GM19372 (cell line): ENCODE measurements around the gene ZPR1.
"Not testable (repeated sequence)": the region's sequence is repeated elsewhere in the genome, so short reads cannot be mapped to it uniquely, and the experiment has no call there.

Source experiments
- ATAC-seq: cut with Tn5 transposase; IDR thresholded peaks from one replicate; pipeline ENCODE4 v1.9.1; 2021; ENCODE audit warnings: mild to moderate bottlenecking, low read depth, moderate library complexity; ENCODE audit not compliant: unreplicated experiment

The ZPR1 gene

DNA sequence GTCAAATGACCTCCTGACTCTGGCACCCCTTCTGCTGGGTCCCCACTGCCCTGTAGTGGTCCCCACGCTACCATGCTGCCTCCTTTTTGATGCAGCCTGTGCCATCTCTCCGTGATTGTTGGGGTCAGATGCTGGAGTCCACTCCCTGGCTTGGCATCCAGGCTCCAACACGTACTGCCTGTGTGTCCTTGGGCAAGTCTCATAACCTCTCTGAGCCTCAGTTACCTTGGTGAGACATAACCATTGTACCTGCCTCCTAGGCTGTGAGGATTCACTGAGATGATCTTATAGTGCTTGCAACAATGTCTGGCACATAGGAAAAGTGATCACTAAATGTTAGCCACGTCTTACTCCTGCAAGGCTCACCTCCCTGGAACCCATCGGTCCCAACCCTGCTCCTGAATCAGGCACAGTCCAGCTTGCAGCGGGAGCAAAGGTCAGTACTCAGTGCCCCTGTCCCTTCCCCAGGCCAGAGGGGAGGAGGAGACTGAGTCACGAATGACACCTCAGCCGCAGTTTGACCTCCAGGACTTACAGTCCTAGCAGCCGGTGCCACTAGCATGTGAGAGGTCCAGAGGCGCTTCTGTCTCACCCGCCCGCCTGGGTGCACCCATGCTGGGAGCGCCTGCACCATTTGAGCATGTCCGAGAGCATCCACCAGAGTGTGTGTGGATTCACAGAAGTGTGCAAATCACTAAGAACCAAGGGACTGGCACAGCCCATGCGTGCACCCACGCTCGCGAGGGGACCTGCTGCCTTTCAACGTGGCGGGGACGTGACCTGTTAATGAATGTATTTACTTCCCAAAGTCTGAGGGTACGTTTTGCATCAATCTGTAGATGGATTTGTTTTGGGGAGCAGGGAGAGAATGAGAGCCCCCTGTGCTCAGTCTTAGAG, 38.3 kb upstream of the ZPR1 start:
- ATAC-seq, result no peak

DNA sequence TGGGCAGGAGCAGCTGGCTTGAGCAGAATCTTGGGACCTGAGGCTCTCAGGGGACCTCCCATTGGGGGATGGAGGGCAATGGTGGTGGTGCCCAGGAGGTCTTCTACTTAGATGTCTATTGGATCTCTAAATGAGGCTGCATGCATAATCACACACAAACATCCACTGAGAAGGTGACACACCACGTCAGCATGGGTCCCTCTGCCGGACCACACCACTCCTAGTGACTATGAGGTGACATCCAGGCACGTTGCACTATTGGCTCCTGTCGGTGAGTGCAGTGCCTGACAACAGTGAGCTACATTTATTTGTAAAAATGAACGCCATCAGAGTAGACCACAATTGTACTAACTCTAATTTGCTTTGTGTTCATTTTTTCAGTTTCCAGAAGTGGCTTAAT, 37.6 kb upstream of the ZPR1 start:
- ATAC-seq, result no peak

DNA sequence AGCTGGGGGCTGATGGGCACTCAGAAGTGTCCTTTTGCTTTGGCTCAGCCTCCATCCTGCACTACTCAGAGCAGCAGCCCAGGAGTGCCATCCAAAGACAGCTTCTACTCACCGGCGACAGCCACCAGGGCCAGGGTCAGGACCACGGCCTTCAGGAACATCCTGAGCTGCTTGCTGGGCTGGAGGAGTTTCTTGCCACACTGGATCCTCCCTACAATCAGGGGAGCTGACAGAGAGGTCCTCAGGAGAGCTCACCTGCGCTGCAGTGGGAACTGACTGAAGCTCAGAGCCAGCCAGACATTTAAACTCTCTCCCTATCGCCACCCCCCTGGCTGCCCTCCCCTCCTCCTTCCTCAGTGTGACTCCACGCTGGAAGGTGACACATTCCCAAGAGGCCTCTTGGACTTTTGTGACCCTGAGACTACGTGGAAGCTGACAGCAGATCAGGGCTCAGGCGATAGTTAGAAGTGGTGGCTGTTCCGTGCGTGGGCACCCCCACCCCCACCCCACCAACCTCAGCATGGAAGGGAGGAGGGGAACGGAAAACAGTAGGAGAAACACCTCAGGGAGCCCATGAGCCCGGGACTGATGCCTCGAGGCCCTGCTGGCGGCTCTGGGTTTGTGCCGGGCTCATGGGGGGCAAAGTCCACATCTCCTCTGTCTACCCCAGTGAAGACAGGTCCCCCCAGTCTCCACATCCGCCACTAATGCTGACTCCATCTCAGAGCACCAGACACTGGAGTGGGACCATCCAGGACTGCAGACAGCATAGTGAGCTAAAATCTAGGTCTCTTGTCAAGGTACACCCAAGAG, 35.4 kb upstream of the ZPR1 start, which contains the start of gene APOA4:
TSS of gene APOA4 (minus strand) at position 274 of the 813 bp plus-strand sequence. CDS start at position 161, 113 bp downstream.
- ATAC-seq, result no peak

DNA sequence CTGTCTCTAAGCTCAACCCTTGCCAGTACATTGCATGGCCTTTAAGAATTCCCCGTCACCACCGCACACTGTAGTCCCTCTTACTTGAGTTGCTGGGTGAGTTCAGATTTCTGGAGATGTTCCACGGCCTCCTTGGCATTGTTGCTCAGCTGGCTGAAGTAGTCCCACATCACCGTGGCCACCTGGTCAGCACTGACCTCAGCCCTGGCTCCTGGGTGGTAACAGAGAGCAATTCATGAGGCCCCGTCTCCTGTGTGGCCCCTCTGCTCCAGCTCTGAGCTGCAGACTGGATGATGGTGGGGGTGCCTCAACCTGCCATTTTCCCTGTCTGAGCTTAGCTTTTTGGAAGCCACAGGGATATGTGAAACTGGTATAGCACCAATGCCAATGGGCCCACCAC, 34.8 kb upstream of the ZPR1 start:
- no peak for ATAC-seq

DNA sequence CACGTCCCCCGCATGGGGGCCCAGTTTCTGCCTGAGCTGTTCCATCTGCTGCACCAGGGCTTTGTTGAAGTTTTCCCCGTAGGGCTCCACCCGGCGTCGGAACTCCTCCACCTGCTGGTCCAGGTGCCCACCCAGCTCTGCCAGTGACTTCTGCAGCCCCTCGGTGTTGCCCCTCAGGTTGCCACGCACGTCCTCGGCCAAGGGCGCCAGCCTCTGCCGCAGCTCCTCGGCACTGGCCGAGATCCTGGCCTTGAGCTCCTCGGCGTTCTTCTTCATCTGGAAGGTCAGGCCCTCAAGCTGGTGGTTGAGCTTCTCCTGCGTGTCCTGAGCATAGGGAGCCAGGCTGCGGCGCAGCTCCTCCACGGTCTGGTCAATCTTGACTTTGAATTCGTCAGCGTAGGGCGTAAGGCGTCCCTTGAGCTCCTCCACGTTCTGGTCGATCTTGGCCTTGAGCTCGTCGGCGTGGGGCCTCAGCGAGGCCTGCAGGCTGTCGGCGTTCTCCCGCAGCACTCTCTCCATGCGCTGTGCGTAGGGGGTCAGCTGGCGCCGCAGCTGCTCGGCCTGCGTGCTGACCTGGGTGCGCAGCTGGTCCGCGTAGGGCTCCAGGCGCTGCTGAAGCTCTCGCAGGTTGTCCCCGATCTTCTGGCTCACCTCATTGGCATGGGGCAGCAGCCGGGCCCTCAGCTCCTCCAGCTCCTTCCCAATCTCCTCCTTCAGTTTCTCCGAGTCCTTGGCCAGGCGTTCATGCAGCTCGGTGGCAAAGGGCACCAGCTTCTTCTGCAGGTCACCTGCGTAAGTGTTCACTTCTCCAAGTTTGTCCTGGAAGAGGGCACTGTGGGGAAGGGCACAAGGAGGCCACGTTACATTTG, 33.5 kb upstream of the ZPR1 start:
- ATAC-seq, result no peak

DNA sequence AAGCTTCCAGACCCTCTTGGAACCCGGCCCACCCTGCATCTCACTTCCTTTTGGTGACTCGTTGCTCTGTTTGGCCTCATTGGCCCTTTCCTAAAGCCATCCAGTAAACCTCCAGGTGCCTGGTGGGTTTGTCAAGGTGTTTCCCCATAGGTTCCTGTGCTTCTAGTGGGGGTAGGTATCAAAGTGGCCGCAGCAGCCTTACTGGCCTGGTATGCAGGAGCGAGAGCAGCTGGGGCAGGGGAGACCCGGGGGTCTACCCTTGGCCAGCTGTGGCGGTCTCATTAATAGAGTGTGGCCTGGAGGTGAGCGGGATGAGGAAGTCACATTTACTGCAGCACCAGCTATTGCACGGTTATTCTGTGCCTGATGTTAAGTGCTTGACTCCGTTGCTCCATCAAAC, 31.2 kb upstream of the ZPR1 start:
- no peak for ATAC-seq

DNA sequence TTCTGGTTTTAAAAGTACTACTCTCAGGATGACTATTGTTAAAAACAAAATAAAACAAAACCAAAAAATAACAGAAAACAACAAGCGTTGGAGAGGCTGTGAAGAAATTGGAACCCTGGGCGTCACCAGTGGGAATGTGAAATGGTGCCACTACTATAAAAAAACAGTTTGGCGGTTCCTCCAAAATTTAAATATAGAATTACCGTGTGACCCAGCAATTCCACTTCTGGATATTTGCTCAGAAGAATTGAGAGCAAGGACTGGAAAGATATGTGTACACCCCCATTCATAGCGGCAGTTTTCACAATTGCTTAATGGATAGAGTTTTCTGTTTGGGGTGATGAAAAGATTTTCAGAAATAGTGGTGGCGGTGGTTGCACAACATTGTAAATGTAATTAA, 26.7 kb upstream of the ZPR1 start:
- no peak for ATAC-seq

DNA sequence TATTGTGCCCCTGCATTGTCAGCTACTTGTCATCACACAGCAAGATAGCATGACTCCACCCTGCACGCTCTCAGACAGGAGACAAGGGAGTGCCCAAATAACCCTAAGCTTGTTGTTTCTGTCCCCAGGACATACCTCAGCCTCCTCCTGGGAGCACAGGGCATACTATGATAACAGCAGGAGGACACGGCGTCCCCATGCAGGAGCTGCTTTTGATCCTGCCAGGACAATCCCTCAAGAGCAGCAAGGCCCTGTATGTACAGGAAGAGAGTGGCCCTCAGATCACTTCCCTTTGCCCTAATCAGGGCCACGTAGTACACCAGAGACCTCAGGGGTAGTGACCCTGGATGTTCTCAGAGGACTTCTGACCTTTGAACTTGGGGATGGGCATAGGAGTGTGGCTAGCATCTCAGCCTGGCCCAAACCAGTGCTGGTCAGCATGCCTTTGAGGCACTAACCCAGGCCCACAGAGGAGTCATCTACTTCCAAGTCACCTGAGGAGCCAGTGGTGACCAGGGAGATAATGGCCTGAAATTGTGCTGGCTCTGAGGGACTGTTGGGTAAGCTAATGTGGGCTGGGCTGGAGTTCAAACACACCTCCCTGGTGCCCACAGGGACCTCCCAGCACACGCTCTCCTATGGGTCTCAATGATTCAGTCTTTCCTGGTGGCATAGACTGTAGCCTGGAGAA, 26.1 kb upstream of the ZPR1 start:
- no peak for ATAC-seq

DNA sequence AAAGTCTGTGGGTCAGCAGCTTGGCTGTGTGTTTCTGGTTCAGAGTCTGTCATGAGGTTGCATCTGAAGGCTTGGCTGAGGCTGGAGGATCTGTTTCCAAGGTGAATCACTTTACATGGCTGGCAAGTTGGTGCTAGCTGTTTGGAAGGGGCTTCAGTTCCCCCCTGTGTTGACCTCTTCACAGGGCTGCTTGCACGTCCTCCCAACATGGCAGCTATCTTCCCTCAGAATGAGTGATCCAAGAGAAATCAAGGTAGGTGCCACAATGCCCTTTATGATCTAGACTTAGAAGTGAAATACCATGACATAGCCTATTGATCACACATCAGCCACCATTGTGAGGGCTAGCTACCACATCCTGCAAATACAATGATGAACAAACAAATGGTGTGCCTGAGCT, 25.3 kb upstream of the ZPR1 start:
- ATAC-seq, result no peak

DNA sequence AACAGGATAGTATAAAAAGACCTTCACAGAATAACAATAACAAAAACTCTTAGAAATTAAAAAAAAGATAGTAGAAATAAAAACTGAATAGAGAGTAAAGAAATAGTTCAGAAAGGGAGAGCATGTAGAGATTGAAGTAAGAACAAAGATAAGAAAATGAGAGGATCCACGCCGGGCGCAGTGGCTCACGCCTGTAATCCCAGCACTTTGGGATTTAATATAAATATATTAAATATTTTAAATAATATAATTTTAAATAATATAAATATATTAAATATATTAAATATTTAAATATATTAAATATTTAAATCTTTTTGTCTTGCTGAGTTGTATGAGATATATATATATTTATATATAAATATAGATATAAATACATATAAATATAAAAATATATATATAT, 24.3 kb upstream of the ZPR1 start:
- no peak for ATAC-seq

DNA sequence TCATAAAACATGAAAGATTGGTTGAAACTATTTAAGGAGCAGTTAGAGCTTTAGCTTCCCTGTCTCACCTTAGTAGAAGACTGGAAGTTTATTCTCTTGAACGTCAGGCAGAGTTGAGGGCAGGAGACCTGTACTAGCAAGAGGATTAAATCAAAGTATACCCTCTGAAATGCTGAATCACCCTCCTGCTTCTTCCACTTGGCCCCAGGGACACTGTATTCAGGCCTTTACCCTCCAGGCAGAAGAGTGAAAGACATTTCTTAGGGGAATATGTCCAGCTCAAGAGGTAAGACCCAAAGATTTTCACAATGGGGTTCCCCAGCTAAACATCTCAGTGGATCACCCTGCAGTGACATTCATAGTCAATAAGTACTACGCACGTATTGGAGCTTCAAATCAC, 23.4 kb upstream of the ZPR1 start:
- no peak for ATAC-seq

DNA sequence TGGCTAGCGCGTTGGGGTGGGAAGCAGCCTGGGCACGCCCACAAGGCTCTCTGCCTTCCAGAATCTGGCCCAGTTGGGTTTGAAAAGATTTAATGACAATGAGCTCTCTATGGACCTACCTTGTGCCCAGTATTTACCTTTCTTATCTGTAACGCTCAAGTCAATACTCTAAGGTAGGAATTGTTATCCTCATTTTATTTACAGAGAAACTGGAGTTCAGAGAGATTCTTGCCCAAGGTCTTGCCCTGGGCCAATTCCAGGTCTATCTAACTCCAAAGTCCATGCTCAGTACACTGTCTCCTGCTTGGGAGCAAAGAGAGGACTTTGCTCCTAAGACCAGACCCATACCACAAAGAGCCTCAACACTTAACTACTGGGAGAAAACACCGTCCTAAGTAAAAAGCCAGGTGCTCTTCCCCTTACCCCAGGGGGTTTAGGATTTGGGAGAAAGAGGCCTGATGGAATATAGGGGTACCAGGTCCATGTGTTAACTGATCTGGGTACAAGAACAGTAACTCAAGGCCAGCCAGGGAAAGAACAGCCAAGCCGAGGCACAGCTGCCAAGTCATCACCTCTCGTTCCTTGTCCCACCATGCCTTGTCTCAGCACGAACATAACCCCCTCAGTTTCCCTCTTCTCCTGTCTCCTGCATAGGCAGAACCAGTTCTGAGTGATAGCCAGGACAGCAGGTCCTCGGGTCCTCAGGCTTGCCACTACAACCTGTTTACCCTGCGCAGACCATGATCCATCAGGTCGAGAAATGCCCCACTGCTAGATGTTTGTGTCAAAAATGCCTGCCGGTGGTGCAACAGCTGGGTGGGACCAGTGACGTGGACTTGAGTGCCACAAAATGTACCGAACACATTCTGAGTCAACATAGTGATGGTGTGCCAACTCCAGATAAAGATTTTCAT, 20.7 kb upstream of the ZPR1 start:
- ATAC-seq, result no peak

DNA sequence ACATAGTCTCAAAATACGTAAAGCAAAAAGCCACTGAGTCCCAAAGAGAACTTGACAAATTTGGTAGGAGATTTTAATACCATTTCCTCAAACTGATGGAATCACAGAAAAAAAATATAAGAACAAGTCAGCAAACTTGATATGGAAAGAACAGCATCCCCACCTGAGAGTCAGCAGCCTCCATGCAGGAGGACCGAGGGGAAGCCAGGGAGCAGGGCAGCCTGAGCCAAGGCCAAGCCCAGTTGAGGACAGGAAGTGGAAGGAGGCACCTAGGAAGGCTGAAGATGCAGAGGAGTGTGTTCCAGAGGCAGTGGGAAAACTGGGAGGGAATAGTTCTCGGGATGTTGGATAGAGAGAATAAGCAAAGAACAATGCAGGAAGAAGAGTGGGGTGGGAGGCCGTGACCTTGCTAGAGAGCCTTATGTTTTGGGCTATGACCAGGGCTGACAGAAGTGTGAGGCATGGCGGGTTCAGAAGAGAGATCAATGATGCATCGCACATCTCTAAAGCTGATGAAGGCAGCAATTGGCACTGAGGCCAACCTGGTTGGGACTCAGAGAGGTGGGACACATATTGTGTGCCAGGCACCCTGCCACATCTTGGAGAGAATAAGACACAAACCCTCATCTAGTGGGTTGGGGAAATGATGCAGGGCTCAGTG, 19.9 kb upstream of the ZPR1 start:
- no peak for ATAC-seq

DNA sequence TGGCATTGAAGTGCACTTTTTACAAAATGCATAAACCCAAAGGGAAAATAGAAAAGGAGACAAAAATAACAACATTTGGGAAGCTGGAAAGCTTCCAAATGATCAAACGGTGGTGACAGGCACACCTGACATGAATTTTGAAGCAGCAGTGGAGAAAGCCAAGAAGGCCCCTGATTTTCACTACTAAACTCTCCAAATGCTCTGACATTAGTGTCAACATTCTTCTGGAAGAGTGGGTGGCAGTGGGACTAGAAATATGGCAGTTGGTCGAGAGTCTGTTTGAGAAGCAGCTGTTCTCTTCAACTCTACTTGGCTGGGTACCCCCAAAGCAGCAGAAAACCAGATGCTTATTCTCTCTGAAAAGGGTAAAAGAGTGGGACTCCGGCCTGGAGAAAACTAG, 16.2 kb upstream of the ZPR1 start:
- no peak for ATAC-seq

DNA sequence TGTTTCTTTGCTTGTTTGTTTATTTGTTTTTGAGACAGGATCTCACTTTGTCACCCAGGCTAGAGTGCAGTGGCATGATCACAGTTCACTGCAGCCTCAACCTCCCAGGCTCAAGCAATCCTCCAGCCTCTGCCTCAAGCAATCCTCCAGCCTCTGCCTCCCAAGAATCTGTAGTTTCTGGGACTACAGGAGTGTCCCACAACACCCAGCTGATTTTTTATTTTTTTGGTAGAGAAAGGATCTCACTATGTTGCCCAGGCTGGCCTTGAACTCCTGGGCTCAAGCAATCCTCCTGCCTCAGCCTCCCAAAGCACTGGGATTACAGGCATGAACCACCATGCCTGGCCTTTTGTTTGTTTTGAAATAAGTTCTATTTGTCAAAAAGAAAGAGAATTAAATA, 13.8 kb upstream of the ZPR1 start:
- not testable (repeated sequence) for ATAC-seq

DNA sequence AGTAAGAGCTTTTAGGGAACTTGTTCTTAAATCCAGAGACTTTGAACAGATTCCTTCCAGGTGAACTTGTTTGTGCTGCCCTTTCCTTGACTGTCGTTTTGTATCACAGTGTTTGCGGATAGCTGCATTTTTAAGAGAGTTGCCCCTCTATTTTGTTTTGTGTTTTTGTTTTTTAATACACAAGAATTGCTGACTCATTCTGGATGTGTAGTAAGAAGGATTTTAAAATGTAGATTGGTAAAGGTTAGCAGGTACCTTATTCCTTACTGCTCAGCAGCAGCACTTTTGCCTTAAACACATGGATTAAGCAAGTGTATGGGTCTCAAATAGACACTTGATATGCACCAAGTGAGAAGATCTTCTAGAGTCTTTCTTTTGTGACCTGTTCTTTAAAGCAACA, 12.8 kb upstream of the ZPR1 start:
- no peak for ATAC-seq

DNA sequence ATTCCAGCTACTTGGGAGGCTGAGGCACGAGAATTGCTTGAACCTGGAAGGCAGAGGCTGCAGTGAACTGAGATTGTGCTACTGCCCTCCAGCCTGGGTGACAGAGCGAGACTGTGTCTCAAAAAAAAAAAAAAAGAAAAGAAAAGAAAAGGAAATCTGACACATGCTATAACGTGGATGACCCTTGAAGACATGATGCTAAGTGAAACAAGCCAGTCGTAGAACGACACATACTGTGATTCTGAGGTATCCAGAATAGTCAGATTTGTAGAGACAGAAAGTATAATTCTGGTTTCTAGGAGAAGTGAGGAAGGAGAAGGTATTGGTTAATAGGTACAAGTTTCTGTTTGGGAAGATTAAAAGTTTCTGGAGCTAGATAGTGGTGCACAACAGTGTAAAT, 10.5 kb upstream of the ZPR1 start:
- no peak for ATAC-seq

DNA sequence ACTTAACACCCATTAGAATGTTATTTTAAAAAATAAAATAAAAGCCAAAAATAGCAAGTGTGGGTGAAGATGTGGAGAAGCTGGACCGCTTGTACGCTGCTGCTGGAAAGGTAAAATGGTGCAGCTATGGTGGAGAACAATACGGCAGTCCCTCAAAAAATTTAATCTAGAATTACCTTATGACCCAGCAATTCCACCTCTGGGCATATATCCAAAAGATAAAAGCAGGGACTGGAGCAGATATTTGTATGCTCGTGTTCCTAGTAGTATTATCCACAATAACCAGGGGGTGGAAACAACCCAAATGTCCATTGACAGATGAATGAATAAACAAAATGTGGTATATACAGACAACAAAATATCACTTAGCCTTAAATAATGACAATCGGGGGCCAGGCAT, 10.0 kb upstream of the ZPR1 start:
- no peak for ATAC-seq

DNA sequence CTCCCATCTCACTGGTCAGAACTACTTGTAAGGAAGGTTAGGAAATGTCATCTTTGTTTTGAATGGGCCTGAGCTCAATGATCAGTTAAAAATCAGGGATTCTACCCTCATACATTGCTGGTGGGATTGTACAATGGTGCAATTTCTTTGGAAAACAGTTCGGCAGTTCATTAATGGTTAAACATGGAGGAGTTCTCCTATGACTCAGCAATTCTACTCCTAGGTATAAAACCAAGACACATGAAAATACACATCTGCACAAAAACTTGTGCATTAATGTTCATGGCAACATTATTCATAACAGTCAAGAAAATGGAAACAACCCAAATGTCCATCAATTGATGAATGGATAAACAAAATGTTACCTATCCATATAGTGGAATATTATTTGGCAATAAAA, 8.7 kb upstream of the ZPR1 start:
- ATAC-seq, result no peak
